ENCODE data around the gene CCDC85A. TPM values are rescaled to one million over a fixed set of nuclear protein-coding genes. Genes with fewer than 3 reads are reported as not detected.
"Not testable (repeated sequence)": the region's sequence is repeated elsewhere in the genome, so short reads cannot be mapped to it uniquely, and the experiment has no call there.

CCDC85A gene
- total RNA-seq (not detected), polyA plus RNA-seq (not detected)

- Mint-ChIP-seq H3K36me3 (no peaks in the 10 kb centered on the region), H3K27me3 (peaks cover 41 to 45% of the 10 kb centered on the region in 2 donors), H3K4me1 (peaks cover 3 to 19% (median 10%) of the 10 kb centered on the region in 4 donors), H3K27ac (no peak within 1 kb of the TSS), H3K4me3 (peak within 1 kb of the TSS in 6 of 8 donors; percentile 8 to 59 (median 46)), H3K9me3 (peaks cover 0 to 9% (median 0%) of the 10 kb centered on the region in 8 donors)
- Histone ChIP-seq H3K27ac (ENCODE audit: low read depth, low read length) (no peak within 1 kb of the TSS), H3K4me1 (ENCODE audit: insufficient read depth, low read length) (no peaks in the 10 kb centered on the region), H3K36me3 (ENCODE audit: insufficient read depth, low read length) (no peaks in the 10 kb centered on the region), H3K9me3 (ENCODE audit: control insufficient read depth in 1 of 2, low read length in 2 of 2) (no peaks in the 10 kb centered on the region), H3K4me3 (ENCODE audit: low read length in 2 of 2) (no peak within 1 kb of the TSS), H3K27me3 (ENCODE audit: insufficient read depth, low read length) (peaks cover 6% of the 10 kb centered on the region)
- CTCF ChIA-PET (ENCODE audit: partially characterized antibody) = interaction anchor here (0.7 to 1.6 kb wide), 9 partner anchors 8 to 1335 kb away, joined by 3 to 10 read pairs (median 4); no protein-coding TSS in a partner anchor
- DNase-seq = peak; percentile 18 to 37 (median 24)
- intact Hi-C loops (cut with micrococcal nuclease) = no loop called here
- POLR2A ChIA-PET (ENCODE audit: partially characterized antibody) = no interaction called here
Observed at GRCh38 chr2:56183643-56184499, at the start of gene CCDC85A. TSS of gene CCDC85A (plus strand) at chr2:56183990. CDS start at chr2:56184625, 635 bp downstream.

- no peak overlapping the region for H3K4me3 Mint-ChIP-seq
- H3K9me3 Mint-ChIP-seq = peaks cover 0 to 5% (median 0%) of the 10 kb centered on the region in 8 donors
- CTCF ChIA-PET (ENCODE audit: partially characterized antibody) = no interaction called here
- no peak overlapping the region for H3K4me3 ChIP-seq (ENCODE audit: low read length in 2 of 2)
- H3K27ac Mint-ChIP-seq = no peak overlapping the region
- peaks cover 0 to 2% (median 0%) of the 10 kb centered on the region in 4 donors for H3K4me1 Mint-ChIP-seq
- H3K27ac ChIP-seq (ENCODE audit: low read depth, low read length) = no peak overlapping the region
- POLR2A ChIA-PET (ENCODE audit: partially characterized antibody) = no interaction called here
- H3K36me3 ChIP-seq (ENCODE audit: insufficient read depth, low read length) = no peaks in the 10 kb centered on the region
- no peaks in the 10 kb centered on the region for H3K4me1 ChIP-seq (ENCODE audit: insufficient read depth, low read length)
- DNase-seq = no peak
- no peaks in the 10 kb centered on the region for H3K27me3 Mint-ChIP-seq
- H3K36me3 Mint-ChIP-seq = no peaks in the 10 kb centered on the region
- no peaks in the 10 kb centered on the region for H3K27me3 ChIP-seq (ENCODE audit: insufficient read depth, low read length)
- intact Hi-C loops (cut with micrococcal nuclease) = no loop called here
- no peaks in the 10 kb centered on the region for H3K9me3 ChIP-seq (ENCODE audit: control insufficient read depth in 1 of 2, low read length in 2 of 2)
Observed at GRCh38 chr2:56134861-56135260, 48.9 kb upstream of the CCDC85A start.

DNA sequence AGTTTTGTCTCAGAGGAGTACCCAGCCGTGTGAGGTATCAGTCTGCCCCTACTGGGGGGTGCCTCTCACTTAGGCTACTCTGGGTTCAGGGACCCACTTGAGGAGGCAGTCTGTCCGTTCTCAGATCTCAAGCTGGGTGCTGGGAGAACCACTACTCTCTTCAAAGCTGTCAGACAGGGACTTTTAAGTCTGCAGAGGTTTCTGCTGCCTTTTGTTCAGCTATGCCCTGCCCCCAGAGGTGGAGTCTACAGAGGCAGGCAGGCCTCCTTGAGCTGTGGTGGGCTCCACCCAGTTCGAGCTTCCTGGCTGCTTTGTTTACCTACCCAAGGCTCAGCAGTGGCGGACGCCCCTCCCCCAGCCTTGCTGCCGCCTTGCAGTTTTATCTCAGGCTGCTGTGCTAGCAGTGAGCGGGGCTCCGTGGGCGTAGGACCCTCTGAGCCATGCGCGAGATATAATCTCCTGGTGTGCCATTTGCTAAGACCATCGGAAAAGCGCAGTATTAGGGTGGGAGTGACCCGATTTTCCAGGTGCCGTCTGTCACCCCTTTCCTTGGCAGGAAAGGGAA is 41.2 kb upstream of the CCDC85A start:
- H3K27ac Mint-ChIP-seq; H3K4me1 Mint-ChIP-seq; H3K4me1 ChIP-seq (ENCODE audit: insufficient read depth, low read length); H3K9me3 Mint-ChIP-seq; H3K4me3 ChIP-seq (ENCODE audit: low read length in 2 of 2); CTCF ChIA-PET (ENCODE audit: partially characterized antibody); H3K27me3 Mint-ChIP-seq; H3K4me3 Mint-ChIP-seq; H3K9me3 ChIP-seq (ENCODE audit: control insufficient read depth in 1 of 2, low read length in 2 of 2); DNase-seq; H3K27ac ChIP-seq (ENCODE audit: low read depth, low read length); POLR2A ChIA-PET (ENCODE audit: partially characterized antibody); intact Hi-C loops (cut with micrococcal nuclease); H3K36me3 Mint-ChIP-seq; H3K27me3 ChIP-seq (ENCODE audit: insufficient read depth, low read length); H3K36me3 ChIP-seq (ENCODE audit: insufficient read depth, low read length): not testable (repeated sequence)

DNA sequence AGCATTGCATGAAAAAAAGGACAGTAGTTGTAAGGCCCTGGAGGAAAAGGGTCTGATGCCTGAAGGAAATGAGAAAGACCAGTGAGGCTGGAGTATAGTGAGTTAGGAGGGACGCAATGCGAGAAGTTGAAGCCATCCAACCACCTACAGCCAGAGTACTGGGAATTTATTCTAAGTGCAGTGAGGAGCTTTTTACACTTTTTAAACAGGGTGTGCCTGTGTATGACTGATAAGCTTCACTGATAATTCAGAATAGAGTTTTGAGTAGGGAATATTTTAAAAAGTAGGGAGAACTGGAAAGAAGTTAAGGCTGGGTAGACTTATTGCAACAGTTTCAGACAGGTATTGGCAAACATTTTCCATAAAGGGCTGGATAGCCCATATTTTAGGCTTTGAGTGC is 35.9 kb upstream of the CCDC85A start:
- no peaks in the 10 kb centered on the region for H3K4me1 ChIP-seq (ENCODE audit: insufficient read depth, low read length)
- DNase-seq = no peak
- no peaks in the 10 kb centered on the region for H3K27me3 ChIP-seq (ENCODE audit: insufficient read depth, low read length)
- Mint-ChIP-seq H3K27ac (no peak overlapping the region), H3K36me3 (peaks cover 0 to 1% of the 10 kb centered on the region in 2 donors), H3K4me3 (no peak overlapping the region), H3K4me1 (no peaks in the 10 kb centered on the region), H3K27me3 (peaks cover 0 to 5% of the 10 kb centered on the region in 2 donors), H3K9me3 (peaks cover 0 to 5% (median under 1%) of the 10 kb centered on the region in 8 donors)
- ChIA-PET POLR2A (ENCODE audit: partially characterized antibody) (no interaction called here), CTCF (ENCODE audit: partially characterized antibody) (no interaction called here)
- H3K4me3 ChIP-seq (ENCODE audit: low read length in 2 of 2) = no peak overlapping the region
- no peaks in the 10 kb centered on the region for H3K9me3 ChIP-seq (ENCODE audit: control insufficient read depth in 1 of 2, low read length in 2 of 2)
- no peaks in the 10 kb centered on the region for H3K36me3 ChIP-seq (ENCODE audit: insufficient read depth, low read length)
- H3K27ac ChIP-seq (ENCODE audit: low read depth, low read length) = no peak overlapping the region
- intact Hi-C loops (cut with micrococcal nuclease) = no loop called here

DNA sequence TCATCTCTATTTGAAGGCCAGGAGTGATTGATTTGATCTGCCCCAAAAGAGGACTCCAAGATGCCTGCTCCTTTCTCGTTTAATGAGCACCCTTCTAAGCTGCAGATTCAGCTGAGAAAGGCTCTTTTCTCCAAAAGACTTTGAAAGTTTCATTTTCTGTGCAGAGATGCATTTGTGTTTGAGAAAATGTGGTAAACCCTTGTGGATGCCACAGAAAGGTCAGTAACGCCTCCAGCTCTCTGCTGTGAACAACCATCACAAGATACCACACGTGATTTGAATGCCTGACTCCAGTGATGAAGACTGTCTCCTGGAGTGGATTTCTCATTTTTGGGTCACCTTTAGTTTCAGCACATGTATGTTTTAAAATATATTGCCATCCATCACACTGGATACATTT is 35.0 kb upstream of the CCDC85A start:
- intact Hi-C loops (cut with micrococcal nuclease) = no loop called here
- ChIA-PET CTCF (ENCODE audit: partially characterized antibody) (no interaction called here), POLR2A (ENCODE audit: partially characterized antibody) (no interaction called here)
- Mint-ChIP-seq H3K4me1 (no peaks in the 10 kb centered on the region), H3K36me3 (no peaks in the 10 kb centered on the region), H3K4me3 (no peak overlapping the region), H3K27ac (no peak overlapping the region), H3K27me3 (peaks cover 0 to 9% of the 10 kb centered on the region in 2 donors), H3K9me3 (peaks cover 0 to 5% (median 0%) of the 10 kb centered on the region in 8 donors)
- DNase-seq = no peak
- Histone ChIP-seq H3K9me3 (ENCODE audit: control insufficient read depth in 1 of 2, low read length in 2 of 2) (no peaks in the 10 kb centered on the region), H3K4me3 (ENCODE audit: low read length in 2 of 2) (no peak overlapping the region), H3K27me3 (ENCODE audit: insufficient read depth, low read length) (no peaks in the 10 kb centered on the region), H3K4me1 (ENCODE audit: insufficient read depth, low read length) (no peaks in the 10 kb centered on the region), H3K36me3 (ENCODE audit: insufficient read depth, low read length) (no peaks in the 10 kb centered on the region), H3K27ac (ENCODE audit: low read depth, low read length) (no peak overlapping the region)

- Histone ChIP-seq H3K4me1 (ENCODE audit: insufficient read depth, low read length) (no peaks in the 10 kb centered on the region), H3K9me3 (ENCODE audit: control insufficient read depth in 1 of 2, low read length in 2 of 2) (no peaks in the 10 kb centered on the region), H3K27ac (ENCODE audit: low read depth, low read length) (no peak overlapping the region), H3K36me3 (ENCODE audit: insufficient read depth, low read length) (no peaks in the 10 kb centered on the region), H3K4me3 (ENCODE audit: low read length in 2 of 2) (no peak overlapping the region), H3K27me3 (ENCODE audit: insufficient read depth, low read length) (no peaks in the 10 kb centered on the region)
- H3K27ac Mint-ChIP-seq = no peak overlapping the region
- intact Hi-C loops (cut with micrococcal nuclease) = no loop called here
- no peaks in the 10 kb centered on the region for H3K4me1 Mint-ChIP-seq
- no peak overlapping the region for H3K4me3 Mint-ChIP-seq
- peaks cover 0 to 5% (median 0%) of the 10 kb centered on the region in 8 donors for H3K9me3 Mint-ChIP-seq
- CTCF ChIA-PET (ENCODE audit: partially characterized antibody) = no interaction called here
- H3K36me3 Mint-ChIP-seq = no peaks in the 10 kb centered on the region
- no peak for DNase-seq
- POLR2A ChIA-PET (ENCODE audit: partially characterized antibody) = no interaction called here
- H3K27me3 Mint-ChIP-seq = peaks cover 0 to 6% of the 10 kb centered on the region in 2 donors
Observed at GRCh38 chr2:56151841-56152240, 31.9 kb upstream of the CCDC85A start.

GRCh38 chr2:56155188-56155587 is 28.6 kb upstream of the CCDC85A start:
- intact Hi-C loops (cut with micrococcal nuclease) = no loop called here
- Histone ChIP-seq H3K27ac (ENCODE audit: low read depth, low read length) (no peak overlapping the region), H3K4me3 (ENCODE audit: low read length in 2 of 2) (no peak overlapping the region), H3K36me3 (ENCODE audit: insufficient read depth, low read length) (no peaks in the 10 kb centered on the region), H3K9me3 (ENCODE audit: control insufficient read depth in 1 of 2, low read length in 2 of 2) (no peaks in the 10 kb centered on the region), H3K27me3 (ENCODE audit: insufficient read depth, low read length) (no peaks in the 10 kb centered on the region), H3K4me1 (ENCODE audit: insufficient read depth, low read length) (no peaks in the 10 kb centered on the region)
- H3K9me3 Mint-ChIP-seq = peaks cover 0 to 3% (median 0%) of the 10 kb centered on the region in 8 donors
- no peaks in the 10 kb centered on the region for H3K4me1 Mint-ChIP-seq
- POLR2A ChIA-PET (ENCODE audit: partially characterized antibody) = no interaction called here
- DNase-seq = no peak
- CTCF ChIA-PET (ENCODE audit: partially characterized antibody) = no interaction called here
- H3K4me3 Mint-ChIP-seq = no peak overlapping the region
- H3K27me3 Mint-ChIP-seq = peaks cover 0 to 4% of the 10 kb centered on the region in 2 donors
- no peaks in the 10 kb centered on the region for H3K36me3 Mint-ChIP-seq
- no peak overlapping the region for H3K27ac Mint-ChIP-seq

All from CD4-positive, alpha-beta memory T cell (primary cell).